DND-41 (cell line): ENCODE results near the gene LPGAT1.

Experiments
- ATAC-seq: fragments of 200-7000 bp; cut with Tn5 transposase; 3 replicates; pipeline ENCODE4 v1.9.1; 2021; ENCODE audit warnings: low read depth; ENCODE audit not compliant: insufficient read depth
- DNase-seq: peaks from one replicate; pipeline ENCODE4 v3.0.0-alpha.2; 2020
- H2AFZ ChIP-seq: 2 replicates; pipeline ENCODE4 v1.6.0; 2012; ENCODE audit warnings: low read depth, low read length
- H3K27ac ChIP-seq: 2 replicates; pipeline ENCODE4 v1.5.1; 2012; ENCODE audit warnings: low read length, inconsistent platforms
- H3K27me3 ChIP-seq: fragments of 200-600 bp; sonication (generic); 2 replicates; pipeline ENCODE4 v1.6.0; 2012; ENCODE audit warnings: low read length, mild to moderate bottlenecking, inconsistent platforms; ENCODE audit not compliant: insufficient read depth, poor library complexity
- H3K36me3 ChIP-seq: 2 replicates; pipeline ENCODE4 v1.5.1; 2012; ENCODE audit warnings: low read length, inconsistent platforms; ENCODE audit not compliant: insufficient read depth
- H3K4me1 ChIP-seq: 2 replicates; pipeline ENCODE4 v1.5.1; 2012; ENCODE audit warnings: mild to moderate bottlenecking, low read length; ENCODE audit not compliant: insufficient read depth
- H3K4me2 ChIP-seq: 2 replicates; pipeline ENCODE4 v1.6.0; 2012; ENCODE audit warnings: mild to moderate bottlenecking, moderate library complexity, low read length, inconsistent platforms; ENCODE audit not compliant: insufficient read depth
- H3K4me3 ChIP-seq, 2 experiments: fragments of 200-600 bp in 1 of 2; shearing (Covaris generic) in 1 of 2; 2 replicates each; pipeline ENCODE4 v1.5.1; 2012 to 2016; ENCODE audit warnings: inconsistent platforms in 2 of 2, low read length in 2 of 2, mild to moderate bottlenecking in 2 of 2, low read depth in 1 of 2, moderate library complexity in 1 of 2
- H3K79me2 ChIP-seq: 2 replicates; pipeline ENCODE4 v1.6.0; 2012; ENCODE audit warnings: low read length, inconsistent platforms; ENCODE audit not compliant: insufficient read depth
- H3K9ac ChIP-seq: 2 replicates; pipeline ENCODE4 v1.6.0; 2012; ENCODE audit warnings: low read depth, mild to moderate bottlenecking, inconsistent platforms, low read length, moderate library complexity
- H3K9me3 ChIP-seq: 2 replicates; pipeline ENCODE4 v1.5.1; 2012; ENCODE audit warnings: low read length, moderate library complexity, mild to moderate bottlenecking, inconsistent platforms; ENCODE audit not compliant: insufficient read depth, severe bottlenecking
- H4K20me1 ChIP-seq: 2 replicates; pipeline ENCODE4 v1.6.0; 2012; ENCODE audit warnings: low read length; ENCODE audit not compliant: insufficient read depth
- EZH2 ChIP-seq: IDR thresholded peaks from 3 replicates; pipeline ENCODE4 v1.6.1; 2012; ENCODE audit warnings: borderline replicate concordance, low read depth, mild to moderate bottlenecking, moderate library complexity, low read length, inconsistent platforms; ENCODE audit not compliant: severe bottlenecking
- TF ChIP-seq, protein P1 (sequence below): IDR thresholded peaks from 2 replicates; pipeline ENCODE4 v1.5.1; 2012; ENCODE audit warnings: borderline replicate concordance, low read length, moderate library complexity, mild to moderate bottlenecking; ENCODE audit not compliant: poor library complexity, severe bottlenecking; ENCODE audit errors: extremely low read depth

The LPGAT1 gene

GRCh38 chr1:211732293-211732980 is 98.1 kb downstream of the LPGAT1 start:
- TF ChIP-seq, protein P1, sequence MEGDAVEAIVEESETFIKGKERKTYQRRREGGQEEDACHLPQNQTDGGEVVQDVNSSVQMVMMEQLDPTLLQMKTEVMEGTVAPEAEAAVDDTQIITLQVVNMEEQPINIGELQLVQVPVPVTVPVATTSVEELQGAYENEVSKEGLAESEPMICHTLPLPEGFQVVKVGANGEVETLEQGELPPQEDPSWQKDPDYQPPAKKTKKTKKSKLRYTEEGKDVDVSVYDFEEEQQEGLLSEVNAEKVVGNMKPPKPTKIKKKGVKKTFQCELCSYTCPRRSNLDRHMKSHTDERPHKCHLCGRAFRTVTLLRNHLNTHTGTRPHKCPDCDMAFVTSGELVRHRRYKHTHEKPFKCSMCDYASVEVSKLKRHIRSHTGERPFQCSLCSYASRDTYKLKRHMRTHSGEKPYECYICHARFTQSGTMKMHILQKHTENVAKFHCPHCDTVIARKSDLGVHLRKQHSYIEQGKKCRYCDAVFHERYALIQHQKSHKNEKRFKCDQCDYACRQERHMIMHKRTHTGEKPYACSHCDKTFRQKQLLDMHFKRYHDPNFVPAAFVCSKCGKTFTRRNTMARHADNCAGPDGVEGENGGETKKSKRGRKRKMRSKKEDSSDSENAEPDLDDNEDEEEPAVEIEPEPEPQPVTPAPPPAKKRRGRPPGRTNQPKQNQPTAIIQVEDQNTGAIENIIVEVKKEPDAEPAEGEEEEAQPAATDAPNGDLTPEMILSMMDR, result no peak
- no peak for TF ChIP-seq EZH2
- no peak overlapping the region for H3K9ac ChIP-seq
- H3K4me3 ChIP-seq, result no peak overlapping the region
- no peak overlapping the region for H3K27ac ChIP-seq
- no peaks in the 10 kb centered on the region for H3K4me1 ChIP-seq
- ATAC-seq, result no peak
- no peaks in the 10 kb centered on the region for H3K79me2 ChIP-seq
- no peaks in the 10 kb centered on the region for H3K9me3 ChIP-seq
- no peaks in the 10 kb centered on the region for H4K20me1 ChIP-seq
- no peaks in the 10 kb centered on the region for H3K27me3 ChIP-seq
- H3K36me3 ChIP-seq, result no peaks in the 10 kb centered on the region
- H2AFZ ChIP-seq, result no peak overlapping the region
- H3K4me2 ChIP-seq, result no peak overlapping the region
- DNase-seq, result no peak

DNA sequence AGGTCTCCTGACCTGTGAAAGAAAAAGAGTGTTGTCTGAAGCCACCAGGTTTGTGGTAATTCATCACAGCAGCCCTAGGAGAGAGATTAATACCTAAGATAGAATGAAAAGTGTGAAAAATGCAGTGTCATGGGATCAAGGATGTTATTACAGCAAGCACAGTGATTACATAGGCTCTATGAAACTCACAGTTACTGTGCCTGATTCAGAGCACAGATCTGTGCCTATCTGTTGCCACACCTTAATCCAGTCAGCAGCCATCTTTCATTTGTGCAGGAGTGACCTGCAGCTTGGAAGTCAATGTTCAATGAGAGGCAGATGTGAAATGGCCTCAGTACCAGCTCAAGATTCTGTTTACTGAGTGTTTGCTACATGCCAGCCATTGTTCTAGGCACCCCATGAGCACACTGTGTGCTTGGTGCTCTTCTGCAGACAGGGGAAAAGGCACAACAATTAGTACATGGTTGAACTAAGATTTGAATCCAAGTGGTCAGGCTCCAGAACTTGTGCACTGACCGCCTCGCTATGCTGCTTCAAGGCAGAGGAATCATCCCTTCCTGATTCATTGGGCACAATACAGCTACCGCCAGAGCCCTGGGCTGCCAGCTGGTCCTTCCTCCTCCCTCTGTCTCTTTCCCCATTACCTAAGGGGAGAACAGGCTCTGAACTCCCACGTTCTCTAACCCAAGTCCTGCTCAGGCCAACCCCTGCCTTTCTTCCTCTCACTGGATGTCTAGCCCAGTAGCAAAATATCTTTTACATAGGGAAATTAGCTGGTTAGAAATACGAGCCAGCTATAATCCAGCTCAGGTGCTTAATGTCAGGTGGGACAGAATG is 98.9 kb downstream of the LPGAT1 start:
- Histone ChIP-seq H3K4me3 (no peak overlapping the region), H3K9me3 (no peaks in the 10 kb centered on the region), H4K20me1 (no peaks in the 10 kb centered on the region), H3K36me3 (no peaks in the 10 kb centered on the region), H3K27ac (no peak overlapping the region), H3K79me2 (no peaks in the 10 kb centered on the region), H3K9ac (no peak overlapping the region), H3K4me2 (no peak overlapping the region), H3K4me1 (no peaks in the 10 kb centered on the region), H3K27me3 (no peaks in the 10 kb centered on the region), H2AFZ (no peak overlapping the region)
- TF ChIP-seq, protein P1, result no peak
- no peak for TF ChIP-seq EZH2
- no peak for ATAC-seq
- DNase-seq, result no peak

DNA sequence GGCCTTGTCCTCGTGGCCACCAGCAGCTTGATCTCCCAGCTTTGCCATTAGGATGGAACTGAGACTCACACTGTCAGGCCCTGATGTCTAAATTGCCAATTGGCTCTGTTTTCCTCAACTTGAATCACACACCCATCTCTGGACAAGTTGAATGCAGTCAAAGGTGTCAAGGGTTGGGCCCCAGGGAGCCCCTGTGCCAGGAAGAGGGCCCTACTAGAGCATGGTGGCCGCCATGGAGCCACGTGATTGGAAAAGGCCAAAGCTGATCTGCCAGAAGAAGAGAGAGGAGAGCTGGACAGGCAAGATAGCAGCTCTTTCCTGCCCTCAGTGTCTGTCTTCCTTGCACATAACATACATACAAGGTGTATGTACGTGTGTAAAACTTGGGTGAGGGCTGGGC is 100.2 kb downstream of the LPGAT1 start:
- DNase-seq (no peak), ATAC-seq (no peak)
- Histone ChIP-seq H3K79me2 (no peaks in the 10 kb centered on the region), H3K27ac (no peak overlapping the region), H3K4me3 (no peak overlapping the region), H3K27me3 (no peaks in the 10 kb centered on the region), H3K4me1 (no peaks in the 10 kb centered on the region), H3K9me3 (no peaks in the 10 kb centered on the region), H3K9ac (no peak overlapping the region), H4K20me1 (no peaks in the 10 kb centered on the region), H3K36me3 (no peaks in the 10 kb centered on the region), H3K4me2 (no peak overlapping the region), H2AFZ (no peak overlapping the region; the same call in 1 of the 2 replicates)
- no peak for TF ChIP-seq EZH2
- TF ChIP-seq, protein P1, result no peak
